Effector CD8-positive, alpha-beta T cell (primary cell): Measurements from ENCODE around the gene YWHAB.
"Not testable (repeated sequence)": the region's sequence is repeated elsewhere in the genome, so short reads cannot be mapped to it uniquely, and the experiment has no call there.

ENCODE experiments used
- DNase-seq: peaks from one replicate; lab custom pipeline; 2025; lab: John Stamatoyannopoulos, UW
- total RNA-seq, 4 experiments: gene quantifications; one replicate each; lab custom pipeline; 2026; lab: John Stamatoyannopoulos, UW

The YWHAB gene
- 272 to 313 (median 277) reads per million in 4 experiments for total RNA-seq

DNA sequence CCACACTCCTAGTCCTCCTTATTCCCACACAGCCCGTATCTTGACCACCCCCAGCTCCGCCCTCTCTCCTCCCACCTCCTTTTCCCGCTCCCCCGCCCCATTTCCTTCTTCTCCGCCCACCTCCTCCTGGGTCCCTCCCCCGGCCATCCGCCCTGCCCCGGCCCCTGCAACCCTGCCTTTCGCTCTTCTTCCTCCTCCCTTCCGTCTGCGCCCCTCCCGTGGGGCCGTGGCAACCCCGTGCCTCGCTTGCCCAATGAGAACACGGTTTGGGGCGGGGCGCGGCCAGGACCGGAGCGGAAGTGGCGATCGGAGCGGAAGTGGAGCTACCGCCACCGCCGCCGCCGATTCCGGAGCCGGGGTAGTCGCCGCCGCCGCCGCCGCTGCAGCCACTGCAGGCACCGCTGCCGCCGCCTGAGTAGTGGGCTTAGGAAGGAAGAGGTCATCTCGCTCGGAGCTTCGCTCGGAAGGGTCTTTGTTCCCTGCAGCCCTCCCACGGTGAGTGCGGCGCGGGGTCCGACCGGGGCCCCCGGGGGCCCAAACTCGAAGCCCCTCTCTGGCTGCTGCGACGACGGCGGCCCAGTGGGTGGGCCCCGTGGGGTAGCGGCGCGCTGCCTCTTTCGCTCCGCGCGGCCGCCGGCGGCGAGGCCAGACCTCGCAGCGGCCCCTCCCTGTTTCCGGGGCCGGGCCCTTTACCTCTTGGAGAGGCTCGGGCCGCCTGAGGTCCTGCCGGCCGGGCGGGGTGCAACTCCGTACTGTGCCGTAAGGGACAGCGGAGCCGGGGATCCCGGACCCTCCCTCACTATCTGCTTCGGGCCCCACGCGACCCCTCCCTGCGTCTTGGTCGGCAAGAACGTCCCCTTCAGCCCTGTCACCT lies at the start of gene YWHAB:
YWHAB (plus strand) TSS at position 314 of the 874 bp plus-strand sequence. CDS start 15,829 bp downstream, outside the sequence.
- DNase-seq, result peak; percentile 94

DNA sequence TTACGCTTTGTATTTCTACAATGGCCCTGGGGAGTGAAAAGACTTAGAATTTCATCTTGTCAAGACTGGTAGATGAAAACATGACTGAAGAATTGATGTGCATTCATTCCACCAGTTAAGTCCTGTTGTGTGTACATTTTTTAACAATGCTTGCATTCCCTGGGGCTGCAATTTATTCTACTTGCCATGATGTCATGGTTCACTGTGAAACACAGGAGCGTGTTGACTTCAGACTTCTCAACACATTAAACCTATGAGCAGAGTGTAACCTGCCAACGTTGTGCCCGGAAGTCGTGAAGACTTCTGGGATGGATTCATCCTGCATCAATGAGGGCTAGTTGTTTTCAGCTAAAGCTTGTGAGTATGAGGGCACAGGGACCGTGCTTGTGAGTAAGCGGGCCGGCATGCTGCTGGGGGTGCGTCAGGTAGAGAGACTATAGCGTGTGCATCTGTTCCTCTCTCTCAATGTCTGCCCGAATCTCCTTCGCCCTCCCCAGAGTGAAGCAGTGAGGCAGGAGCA lies 48.8 kb upstream of the YWHAB start:
- DNase-seq, result no peak

DNA sequence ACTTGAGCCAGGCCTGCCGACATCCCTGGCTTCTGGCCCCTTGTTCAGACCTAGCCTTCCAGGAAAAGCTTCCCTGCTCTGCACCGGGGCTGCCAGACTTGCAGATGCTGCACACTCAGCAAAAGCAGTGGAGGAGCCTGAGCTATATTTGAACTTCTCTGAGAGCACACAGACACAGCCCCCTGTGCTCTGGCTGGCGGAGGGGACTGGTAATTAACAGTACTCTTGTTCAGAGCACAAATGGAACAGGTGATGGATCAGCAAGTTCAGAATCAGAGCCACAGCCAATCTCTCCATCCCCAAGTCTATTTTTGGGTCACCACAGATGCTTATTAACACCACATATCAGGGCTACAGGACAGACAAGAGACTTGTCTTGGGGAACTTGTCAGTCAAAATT lies 47.6 kb upstream of the YWHAB start:
- DNase-seq, result no peak

DNA sequence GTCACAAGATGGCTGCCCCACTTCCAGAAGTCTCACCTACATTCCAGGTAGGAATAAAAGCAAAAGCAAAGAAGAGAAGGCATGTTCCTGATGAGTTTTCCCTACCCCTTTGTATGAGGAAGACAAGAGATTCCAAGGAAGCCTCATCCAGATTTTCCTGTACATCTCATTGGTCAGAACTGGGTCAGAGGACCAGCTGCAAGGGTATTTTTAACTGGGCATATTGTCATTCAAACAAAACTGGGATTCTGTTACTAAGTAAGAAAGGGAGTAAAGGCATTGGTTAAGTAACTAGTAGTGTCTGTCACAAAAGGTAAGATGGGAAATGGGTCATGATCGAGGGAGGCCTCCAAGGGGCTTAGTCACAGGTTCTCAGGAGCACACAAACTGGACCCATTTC lies 47.0 kb upstream of the YWHAB start:
- no peak for DNase-seq

DNA sequence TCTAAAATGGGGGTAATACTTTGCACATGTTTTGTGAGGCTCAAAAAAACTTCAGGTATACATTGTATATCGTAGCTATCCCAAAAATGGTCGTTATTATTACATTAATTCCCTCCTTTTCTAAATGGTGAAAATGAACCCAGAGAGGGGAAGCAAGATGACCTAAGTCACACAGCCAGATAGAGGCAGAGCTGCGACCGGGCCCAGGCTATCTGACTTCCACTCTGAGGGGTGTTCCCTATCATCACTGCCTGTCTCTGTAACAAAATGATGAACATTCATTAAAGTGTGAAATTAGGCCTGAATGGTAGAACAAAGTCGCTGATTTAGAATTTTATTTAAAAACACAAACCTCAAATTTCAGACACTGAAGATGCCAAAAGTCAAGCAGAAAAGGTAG lies 46.0 kb upstream of the YWHAB start:
- no peak for DNase-seq

DNA sequence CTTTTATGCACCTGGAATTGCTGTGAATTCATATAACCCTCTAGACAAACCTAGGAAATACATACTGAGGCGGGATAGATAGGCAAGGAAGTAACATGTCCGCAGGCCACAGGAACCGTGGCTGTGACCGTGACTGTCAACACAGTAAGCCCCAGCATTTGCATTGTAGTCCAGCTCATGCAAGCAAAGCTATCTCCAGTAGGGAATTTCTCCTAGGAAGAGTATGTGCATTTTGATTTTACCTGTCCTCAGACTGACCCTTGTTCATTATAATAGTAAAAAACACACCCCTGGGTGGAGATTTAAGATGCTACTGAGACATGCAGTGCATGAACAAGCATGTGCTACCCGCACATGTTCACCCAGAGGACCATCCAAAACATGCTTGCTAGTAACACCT lies 44.7 kb upstream of the YWHAB start:
- no peak for DNase-seq

DNA sequence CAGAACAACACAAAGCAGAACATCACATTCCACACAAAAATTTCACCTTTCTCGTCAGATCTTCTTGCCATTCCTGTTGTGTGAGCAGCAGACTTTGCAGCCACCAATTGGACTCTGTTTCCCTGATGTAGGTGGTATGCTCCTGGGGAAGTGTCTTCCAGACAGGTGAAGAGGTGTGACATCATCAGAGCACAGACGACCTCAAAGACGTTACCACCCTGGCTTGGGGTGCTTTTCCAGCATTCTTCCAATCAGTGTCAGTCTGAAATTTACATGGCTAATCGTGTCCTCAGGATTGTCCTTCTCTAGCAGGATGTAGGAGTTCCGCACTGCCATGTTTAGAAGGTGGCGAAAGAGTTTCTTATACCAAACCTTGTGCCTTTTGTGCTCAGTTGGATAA lies 43.5 kb upstream of the YWHAB start:
- no peak for DNase-seq

DNA sequence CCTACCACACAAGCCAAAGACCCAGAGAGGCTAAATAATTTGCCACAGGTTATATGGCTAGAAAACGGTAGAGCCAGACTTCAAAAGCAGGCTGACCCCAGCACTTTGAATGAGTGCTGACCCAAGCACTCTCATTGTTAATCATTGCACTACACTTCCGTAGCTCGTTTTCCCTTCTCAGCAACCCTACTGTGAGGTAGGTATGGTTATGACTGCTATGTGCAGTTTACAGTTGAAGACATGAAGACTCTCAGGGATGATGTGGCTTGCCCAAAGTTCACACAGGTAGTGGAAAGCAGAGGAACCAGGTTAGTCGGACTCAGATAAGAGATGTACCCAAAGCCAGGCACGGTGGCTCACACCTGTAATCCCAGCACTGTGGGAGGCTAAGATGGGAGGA lies 41.6 kb upstream of the YWHAB start:
- DNase-seq, result no peak

DNA sequence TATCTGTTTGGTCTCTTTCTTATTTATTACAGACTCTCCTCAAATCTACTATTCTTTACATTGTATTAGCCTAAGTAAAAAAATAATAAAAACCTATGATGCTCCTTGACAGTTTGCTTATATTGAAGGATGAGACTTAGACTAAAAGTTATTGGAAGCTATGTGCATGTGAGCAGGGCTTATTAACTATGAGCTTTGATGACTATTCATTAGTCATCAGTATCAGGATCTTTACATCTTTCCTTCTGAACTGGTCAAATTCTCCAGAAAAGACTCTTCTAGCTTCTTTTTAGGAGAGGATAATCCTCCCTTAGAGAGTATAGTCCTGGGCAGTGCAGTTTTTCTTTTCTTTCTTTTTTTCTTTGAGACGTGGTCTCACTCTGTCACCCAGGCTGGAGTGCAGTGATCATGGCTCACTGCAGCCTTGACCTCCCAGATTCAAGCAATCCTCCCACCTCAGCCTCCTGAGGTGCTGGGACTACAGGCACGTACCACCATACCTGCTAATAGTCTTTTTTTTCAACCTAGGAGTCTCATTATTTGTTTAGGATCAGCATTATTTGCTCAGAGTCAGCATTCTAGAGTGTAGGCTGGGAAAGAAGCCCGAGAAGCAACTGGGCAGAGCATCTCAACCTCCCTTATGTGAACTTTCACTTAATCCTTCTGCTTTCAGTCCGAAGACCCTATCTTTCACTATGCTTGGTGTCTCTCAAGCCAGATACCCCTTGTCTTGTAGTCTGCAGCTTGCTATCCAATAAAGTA lies 37.1 kb upstream of the YWHAB start:
- DNase-seq, result no peak

DNA sequence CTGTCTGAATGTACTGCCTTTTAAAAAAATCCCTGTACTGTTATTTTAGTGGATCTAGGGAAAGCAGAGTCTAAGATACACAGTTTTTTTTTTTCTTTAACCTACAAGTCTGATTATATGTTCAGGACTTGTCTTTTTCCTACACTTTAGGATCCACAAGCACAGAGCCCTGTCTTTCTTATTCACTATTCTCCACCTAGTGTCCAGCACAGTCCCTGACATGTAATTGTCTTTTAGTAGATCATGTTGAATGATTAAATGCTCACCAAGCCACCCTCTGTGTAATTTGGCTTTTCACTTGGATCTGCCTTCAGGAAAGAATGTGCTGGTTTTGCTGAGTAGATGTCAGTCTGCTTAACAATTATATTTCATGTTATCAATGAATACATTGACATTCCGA lies 35.8 kb upstream of the YWHAB start:
- DNase-seq, result no peak

DNA sequence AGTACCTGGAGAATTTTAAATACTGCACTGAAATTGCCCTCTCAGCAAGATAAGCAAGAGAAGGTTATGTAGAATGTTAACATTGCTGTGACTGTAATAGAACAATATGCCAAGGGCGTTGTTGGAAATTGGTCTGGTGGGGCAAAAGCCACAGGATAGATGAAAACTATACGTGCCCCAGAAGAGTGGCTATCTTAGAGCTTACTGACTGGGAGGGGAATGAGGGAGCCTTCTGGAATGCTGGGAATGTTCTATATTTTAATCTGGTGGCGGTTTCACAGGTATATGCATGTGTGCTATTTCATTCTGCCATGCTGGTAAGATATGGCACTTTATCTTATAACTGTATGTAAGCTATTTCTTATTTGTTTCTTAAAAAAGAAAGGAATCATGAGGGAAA lies 35.2 kb upstream of the YWHAB start:
- DNase-seq, result no peak

DNA sequence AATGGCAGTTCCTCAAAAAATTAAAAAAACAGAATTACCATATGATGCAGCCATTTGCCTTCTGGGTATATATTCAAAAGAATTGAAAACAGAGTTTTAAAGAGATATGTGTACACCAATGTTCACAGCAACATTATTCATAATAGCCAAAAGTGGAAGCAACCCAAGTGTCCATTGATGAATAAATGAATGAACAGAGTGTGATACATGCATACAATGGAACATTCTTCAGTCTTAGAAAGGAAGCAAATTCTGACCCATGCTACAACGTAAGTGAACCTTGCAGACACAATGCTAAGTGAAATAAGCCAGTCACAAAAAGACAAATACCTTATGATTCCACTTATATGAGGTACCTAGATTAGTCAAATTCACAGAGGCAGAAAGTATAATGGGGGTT lies 34.7 kb upstream of the YWHAB start:
- DNase-seq, result no peak

DNA sequence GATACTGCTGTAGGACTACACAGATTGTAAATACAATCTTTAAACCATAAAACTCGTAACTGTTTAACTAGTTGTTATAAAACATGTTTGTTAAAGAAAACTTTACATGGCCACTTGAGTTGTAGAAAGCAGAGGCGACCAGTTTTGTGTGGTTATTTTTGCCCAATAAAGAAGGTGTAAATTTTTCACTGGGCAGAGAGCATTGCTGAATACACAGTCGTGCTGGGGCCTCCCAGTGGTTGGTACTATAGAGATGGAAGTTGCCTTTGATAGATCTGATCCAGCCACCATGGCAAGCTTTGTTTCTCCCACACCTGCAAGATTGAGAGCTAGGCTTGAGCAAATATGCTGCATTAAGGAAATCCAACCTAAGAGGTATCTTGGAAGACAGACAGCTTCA lies 34.0 kb upstream of the YWHAB start:
- DNase-seq, result no peak

DNA sequence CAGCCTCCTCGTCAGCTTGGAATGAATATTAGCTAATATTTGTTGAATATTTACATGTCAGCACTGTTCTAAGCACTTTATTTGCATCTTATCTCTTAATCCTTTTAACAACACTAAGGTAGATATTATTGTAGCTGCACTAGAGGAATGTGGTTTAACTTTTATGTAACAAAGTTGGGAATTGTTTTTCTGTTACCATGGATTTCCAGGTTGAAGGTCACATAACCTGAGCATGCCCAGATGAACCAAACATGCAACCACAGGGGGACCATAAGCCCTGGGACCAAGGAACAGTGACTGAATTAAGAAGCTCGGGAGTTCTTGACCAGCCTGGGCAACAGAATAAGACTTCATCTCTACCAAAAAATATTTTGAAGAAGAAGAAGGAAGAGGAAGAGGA lies 29.1 kb upstream of the YWHAB start:
- DNase-seq, result no peak

DNA sequence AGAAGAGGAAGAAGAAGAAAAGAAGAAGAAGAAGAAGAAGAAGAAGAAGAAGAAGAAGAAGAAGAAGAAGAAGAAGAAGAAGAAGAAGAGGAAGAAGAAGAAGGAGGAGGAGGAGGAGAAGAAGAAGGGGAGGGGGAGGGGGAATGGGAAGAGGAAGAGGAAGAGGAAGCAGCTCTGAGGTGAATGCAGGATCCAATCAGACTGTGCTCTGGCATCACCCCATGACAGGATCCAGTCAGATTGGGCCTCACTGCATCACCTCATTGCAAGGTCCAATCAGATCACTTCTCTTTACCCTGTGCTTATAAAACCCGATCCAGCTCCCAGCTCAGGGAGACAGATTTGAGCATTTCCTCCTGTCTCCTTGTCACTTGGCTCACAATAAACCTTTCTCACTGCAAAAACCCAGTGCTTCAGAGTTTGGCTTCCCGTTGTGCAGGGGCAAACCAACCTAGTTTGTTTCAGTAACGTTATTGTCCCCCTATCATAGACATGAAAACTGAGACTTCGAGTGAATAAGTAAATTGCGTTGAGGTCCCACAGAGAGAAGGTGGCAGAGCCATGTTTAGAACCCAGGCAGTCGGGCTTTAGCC lies 28.6 kb upstream of the YWHAB start:
- no peak for DNase-seq

DNA sequence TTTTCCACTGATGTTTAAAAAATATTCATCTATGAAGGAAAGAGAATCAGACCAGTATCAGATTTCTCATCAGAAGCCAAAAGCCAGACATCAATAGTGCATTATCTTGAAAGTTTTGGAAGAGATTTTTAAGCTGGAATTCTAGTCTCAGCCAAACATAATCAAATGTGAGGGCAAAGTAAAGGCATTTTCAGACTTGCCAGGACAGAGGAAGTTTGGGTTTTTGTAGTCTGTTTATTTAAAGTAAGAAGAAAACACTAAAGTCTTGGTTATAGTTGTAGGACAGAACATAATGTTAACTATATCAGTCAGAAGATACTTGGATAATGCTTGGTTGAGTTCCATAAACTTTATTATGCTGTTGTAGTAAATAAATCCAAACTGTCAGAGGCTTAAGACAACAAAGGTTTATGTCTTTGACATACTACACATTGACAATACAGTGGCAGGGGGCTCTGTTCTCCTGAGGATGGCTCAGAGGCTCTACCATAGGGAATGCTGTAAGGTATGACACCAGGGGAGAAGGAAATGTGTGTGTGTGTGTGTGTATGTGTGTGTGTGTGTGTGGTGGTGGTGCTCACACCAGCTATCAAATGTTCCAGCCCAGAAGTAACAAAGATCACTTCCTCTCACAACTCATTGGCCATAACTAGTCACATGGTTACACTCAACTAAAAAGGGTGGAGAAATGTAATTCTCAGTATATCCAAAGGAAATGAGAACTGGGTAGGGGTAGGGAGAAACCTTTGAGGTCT lies 26.7 kb upstream of the YWHAB start:
- no peak for DNase-seq

DNA sequence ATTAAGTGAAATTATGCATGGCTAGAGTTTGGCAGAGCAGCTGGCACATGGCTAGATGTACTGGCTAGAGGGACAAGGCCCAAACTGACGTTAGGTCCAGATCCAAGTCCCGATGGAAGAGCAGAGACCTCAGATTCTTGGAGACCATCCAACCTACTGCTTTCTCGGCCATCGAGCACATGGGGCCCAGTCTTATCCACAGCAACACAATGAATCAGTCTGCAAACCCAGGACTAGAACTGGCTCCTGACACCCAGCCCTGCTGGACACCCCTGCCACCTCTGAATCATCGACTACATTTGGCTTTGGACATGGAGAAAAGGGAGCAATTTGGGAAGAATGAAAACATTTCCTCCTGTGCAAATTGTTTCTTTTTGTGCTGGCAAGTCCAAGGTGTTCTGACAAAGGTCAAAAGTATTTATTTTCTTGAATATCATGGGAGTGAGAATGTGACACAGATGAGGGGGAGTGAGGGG lies 23.9 kb upstream of the YWHAB start:
- DNase-seq, result no peak

DNA sequence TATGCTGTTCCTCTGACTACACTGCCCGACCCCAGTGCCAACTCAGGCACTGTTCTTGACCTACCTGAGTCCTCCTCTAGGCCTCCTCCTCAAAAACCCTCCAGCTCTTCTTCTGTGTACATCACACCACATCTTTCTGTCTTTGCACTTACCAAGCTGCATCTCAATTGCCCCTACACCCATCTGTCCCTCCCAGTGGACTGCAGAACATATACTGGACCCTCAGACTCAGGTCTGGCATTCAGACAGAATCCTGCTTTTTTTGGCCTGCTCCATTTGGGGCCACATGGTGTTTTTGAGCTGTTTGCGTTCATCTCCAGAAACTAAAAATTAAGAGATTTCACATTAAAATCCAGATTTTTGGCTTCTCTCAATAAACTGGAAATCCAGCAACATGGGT lies 23.2 kb upstream of the YWHAB start:
- DNase-seq, result no peak

DNA sequence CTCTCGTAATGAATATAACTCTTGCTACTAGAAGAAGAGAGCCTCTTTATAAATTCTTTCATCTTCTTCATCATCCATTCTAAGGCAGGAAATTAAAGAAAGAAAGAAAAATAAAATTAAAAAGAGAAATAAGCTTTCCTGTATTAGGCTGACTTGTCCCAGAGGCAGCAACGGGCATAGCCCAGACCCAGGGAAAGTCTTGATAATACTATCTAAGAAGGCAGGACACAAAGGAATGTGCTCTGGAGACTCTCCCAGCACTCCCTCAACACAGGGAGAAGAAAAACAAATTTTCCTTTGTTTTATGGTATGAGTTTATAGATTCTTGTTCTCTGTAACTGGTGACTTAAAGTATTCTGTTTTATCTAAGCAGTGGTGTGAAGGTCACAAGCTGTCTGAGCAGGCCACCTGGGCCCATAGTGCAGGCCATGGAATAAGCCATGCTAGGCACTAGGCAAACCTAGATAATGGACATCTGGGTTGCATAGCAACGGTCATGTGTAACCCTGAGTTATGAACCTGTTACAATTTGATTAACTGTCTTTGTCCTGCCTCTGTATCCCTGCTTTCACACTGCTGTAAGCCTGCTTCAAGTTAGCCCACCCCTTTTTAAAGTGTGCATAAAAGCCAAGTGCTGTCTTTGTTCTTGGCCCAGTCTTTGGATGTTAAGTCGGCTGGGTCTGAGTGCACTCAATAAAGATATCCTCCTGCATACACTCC lies 22.0 kb upstream of the YWHAB start:
- not testable (repeated sequence) for DNase-seq

DNA sequence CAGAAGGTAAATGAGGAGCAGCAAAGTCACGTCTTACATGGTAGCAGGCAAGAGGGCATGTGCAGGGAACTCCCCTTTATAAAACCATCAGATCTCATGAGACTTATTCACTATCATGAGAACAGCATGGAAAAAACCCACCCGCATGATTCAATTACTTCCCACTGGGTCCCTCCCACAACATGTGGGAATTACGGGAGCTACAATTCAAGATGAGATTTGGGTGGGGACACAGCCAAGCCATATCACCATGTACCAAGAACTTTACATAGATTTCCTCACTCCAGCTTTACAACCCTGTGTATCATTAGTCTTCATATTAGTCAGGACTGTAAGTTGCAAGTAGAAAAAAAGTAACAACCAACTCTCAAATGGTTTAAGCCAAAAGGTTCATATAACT lies 21.0 kb upstream of the YWHAB start:
- not testable (repeated sequence) for DNase-seq
